ENCODE data around the gene PDCD4.

PDCD4 gene

GRCh38 chr10:110843031-110843430 lies 28.7 kb upstream of the PDCD4 start:
- no peak for DNase-seq

GRCh38 chr10:110843796-110844616 lies 27.7 kb upstream of the PDCD4 start:
- DNase-seq: no peak

- DNase-seq: no peak
These were observed 27.2 kb upstream of the PDCD4 start for GRCh38 chr10:110844617-110844881.

GRCh38 chr10:110845192-110845755 lies 26.5 kb upstream of the PDCD4 start:
- DNase-seq: no peak

GRCh38 chr10:110845756-110846620 lies 25.7 kb upstream of the PDCD4 start:
- DNase-seq: no peak

GRCh38 chr10:110847374-110847773 lies 24.4 kb upstream of the PDCD4 start:
- DNase-seq: no peak

GRCh38 chr10:110848106-110848505 lies 23.6 kb upstream of the PDCD4 start:
- no peak for DNase-seq

- no peak for DNase-seq
These were observed 21.6 kb upstream of the PDCD4 start for GRCh38 chr10:110850099-110850498.

GRCh38 chr10:110851020-110851612 lies 20.6 kb upstream of the PDCD4 start:
- peak; percentile 69 for DNase-seq

- no peak for DNase-seq
These were observed 19.4 kb upstream of the PDCD4 start for GRCh38 chr10:110852255-110852896.

- no peak for DNase-seq
These were observed 18.8 kb upstream of the PDCD4 start for GRCh38 chr10:110852947-110853346.

- no peak for DNase-seq
These were observed 17.7 kb upstream of the PDCD4 start for GRCh38 chr10:110853921-110854605.

- DNase-seq: no peak
These were observed 14.2 kb upstream of the PDCD4 start for GRCh38 chr10:110857265-110858171.

GRCh38 chr10:110858297-110858934 lies 13.3 kb upstream of the PDCD4 start:
- no peak for DNase-seq

- DNase-seq: no peak
These were observed 12.3 kb upstream of the PDCD4 start for GRCh38 chr10:110859206-110859972.

GRCh38 chr10:110859973-110860376 lies 11.8 kb upstream of the PDCD4 start:
- peak; percentile 14 for DNase-seq

GRCh38 chr10:110860576-110861241 lies 11.0 kb upstream of the PDCD4 start:
- DNase-seq: no peak

GRCh38 chr10:110861476-110861875 lies 10.3 kb upstream of the PDCD4 start:
- no peak for DNase-seq

GRCh38 chr10:110861930-110862649 lies 9.6 kb upstream of the PDCD4 start:
- DNase-seq: no peak

Measured in GDM1 (cell line).